C4-2B (cell line): ENCODE results near the gene SERTAD3.
"Not testable (repeated sequence)": the region's sequence is repeated elsewhere in the genome, so short reads cannot be mapped to it uniquely, and the experiment has no call there.

Source experiments
- H3K27ac ChIP-seq: fragments of 450-650 bp; 2 replicates; pipeline ENCODE4 v1.5.1; 2017
- ZFX ChIP-seq: fragments of 450-650 bp; IDR thresholded peaks from 2 replicates; pipeline ENCODE4 v1.6.1; 2017
- TF ChIP-seq, protein P1 (sequence below): fragments of 450-650 bp; conservative IDR thresholded peaks from 2 replicates; pipeline ENCODE4 v1.5.1; 2017; ENCODE audit warnings: mild to moderate bottlenecking

SERTAD3 gene, protein sequence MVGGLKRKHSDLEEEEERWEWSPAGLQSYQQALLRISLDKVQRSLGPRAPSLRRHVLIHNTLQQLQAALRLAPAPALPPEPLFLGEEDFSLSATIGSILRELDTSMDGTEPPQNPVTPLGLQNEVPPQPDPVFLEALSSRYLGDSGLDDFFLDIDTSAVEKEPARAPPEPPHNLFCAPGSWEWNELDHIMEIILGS

DNA sequence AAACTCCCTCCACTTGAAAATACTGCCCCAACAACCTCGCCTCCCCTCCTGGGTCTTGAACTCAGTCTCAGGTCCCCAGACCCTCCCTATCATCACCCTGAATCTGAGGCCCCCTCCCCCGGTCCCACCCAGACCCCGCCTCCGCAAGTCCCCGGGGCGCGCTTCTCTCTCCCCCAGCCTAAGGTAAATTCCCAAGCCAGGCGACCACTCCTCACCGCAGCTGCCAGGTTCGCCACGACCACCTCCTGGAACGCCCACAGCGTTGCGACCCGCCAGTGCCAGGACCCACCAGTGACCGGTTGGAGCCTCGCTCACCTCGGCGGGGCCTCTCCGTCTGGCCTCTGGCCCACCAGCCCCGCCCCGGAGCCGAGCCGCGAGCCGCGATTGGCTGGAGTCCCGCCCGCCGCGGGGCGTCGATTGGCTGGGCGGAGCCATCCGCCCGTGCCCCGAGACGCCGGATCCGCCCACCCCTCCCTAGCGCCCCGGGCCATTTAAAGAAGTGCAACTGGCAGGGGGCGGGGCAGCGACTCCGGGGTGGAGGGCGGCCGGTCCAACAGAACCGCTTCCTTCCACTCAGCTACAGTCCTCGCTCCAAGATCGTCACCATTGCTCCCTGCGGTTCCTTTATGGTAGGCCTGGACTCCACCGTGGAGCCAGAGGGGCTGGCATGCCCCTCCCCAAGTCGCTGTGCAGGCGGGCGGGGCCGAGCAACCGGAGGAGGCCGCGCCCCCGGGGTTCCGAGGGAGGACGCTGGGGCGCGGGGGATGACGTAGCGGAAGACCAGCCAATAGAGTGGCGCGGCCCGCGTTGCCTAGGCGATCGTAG is at the start of gene SERTAD3:
Gene SERTAD3 (minus strand): TSS at position 336 of the 825 bp plus-strand sequence. CDS start 2,255 bp downstream, outside the sequence.
- no peak for TF ChIP-seq ZFX
- TF ChIP-seq, protein P1, sequence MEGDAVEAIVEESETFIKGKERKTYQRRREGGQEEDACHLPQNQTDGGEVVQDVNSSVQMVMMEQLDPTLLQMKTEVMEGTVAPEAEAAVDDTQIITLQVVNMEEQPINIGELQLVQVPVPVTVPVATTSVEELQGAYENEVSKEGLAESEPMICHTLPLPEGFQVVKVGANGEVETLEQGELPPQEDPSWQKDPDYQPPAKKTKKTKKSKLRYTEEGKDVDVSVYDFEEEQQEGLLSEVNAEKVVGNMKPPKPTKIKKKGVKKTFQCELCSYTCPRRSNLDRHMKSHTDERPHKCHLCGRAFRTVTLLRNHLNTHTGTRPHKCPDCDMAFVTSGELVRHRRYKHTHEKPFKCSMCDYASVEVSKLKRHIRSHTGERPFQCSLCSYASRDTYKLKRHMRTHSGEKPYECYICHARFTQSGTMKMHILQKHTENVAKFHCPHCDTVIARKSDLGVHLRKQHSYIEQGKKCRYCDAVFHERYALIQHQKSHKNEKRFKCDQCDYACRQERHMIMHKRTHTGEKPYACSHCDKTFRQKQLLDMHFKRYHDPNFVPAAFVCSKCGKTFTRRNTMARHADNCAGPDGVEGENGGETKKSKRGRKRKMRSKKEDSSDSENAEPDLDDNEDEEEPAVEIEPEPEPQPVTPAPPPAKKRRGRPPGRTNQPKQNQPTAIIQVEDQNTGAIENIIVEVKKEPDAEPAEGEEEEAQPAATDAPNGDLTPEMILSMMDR: no peak
- H3K27ac ChIP-seq: peak within 1 kb of the TSS; percentile 98

DNA sequence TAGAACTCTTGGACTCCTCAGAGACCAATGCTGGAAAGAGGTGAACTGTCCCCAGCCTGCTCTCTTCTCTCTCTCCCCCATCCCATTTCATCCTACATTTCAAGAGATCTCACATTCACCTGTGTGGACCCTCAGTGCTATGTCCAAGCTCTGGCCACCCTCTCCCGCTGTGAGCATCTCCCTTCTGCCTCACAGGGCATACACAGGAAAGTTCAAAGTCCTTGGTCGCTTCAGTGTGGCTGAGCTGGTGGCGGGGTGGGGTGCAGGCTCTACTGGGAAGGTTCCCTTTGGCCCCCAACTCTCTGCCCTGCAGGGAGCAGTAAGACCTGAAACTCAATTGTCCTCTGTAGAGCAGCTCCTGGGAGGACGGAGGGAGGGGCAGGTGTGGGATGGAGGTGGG is 49.6 kb upstream of the SERTAD3 start:
- TF ChIP-seq, protein P1: no peak
- no peak for TF ChIP-seq ZFX

DNA sequence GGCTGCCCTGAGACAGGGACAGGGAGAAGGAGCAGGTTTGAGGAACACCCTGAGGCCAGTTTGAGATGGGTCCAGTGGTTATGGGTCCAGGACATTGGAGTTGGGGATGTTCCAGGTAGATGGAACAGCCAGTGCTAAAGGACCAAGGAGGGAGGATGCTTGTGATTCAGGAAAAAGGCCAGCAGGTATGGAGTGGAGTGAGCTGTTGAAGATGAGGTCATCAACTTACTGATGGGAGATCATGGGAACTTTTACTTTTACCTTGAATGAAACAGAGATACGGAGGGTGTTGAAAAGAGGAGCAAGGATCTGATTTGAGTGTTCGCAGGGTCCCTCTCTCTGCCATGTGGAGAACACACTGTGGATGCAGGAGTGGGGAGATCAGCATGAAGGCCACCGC is 48.1 kb upstream of the SERTAD3 start:
- no peak overlapping the region for H3K27ac ChIP-seq
- no peak for TF ChIP-seq ZFX
- TF ChIP-seq, protein P1: no peak

More for the DNA sequence above, 49.6 kb upstream of the SERTAD3 start:
- no peak overlapping the region for H3K27ac ChIP-seq

DNA sequence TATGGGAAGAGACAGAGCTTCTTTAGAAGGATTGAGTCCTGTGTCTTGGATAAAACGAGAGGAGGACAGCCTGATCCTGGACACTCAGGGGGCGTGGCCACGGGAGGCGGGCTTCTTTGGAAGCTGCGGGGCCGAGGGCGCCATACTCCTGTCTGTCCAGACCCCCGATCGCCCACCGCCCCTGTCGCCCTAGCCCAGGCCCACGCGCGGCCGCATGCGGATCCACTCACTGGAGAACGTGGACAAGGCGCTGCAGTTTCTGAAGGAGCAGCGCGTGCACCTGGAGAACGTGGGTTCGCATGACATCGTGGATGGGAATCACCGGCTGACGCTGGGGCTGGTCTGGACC is 45.7 kb upstream of the SERTAD3 start:
- no peak overlapping the region for H3K27ac ChIP-seq
- TF ChIP-seq, protein P1: no peak
- no peak for TF ChIP-seq ZFX

DNA sequence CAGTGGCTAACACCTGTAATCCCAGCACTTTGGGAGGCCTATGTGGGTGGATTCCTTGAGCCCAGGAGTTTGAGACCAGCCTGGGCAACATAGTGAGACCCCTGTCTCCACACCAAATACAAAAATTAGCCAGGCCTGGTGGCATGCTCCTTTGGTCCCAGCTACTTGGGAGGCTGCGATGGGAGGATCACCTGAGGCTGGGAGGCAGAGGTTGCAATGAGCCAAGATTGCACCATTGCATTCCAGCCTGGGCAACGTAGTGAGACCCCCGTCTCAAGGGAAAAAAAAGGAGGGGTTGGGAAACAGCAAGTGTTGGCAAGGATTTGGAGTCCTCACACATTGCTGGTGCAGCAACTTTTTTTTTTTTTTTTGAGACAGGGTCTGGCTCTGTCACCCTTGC is 41.9 kb upstream of the SERTAD3 start:
- TF ChIP-seq ZFX: no peak
- TF ChIP-seq, protein P1: no peak
- no peak overlapping the region for H3K27ac ChIP-seq

DNA sequence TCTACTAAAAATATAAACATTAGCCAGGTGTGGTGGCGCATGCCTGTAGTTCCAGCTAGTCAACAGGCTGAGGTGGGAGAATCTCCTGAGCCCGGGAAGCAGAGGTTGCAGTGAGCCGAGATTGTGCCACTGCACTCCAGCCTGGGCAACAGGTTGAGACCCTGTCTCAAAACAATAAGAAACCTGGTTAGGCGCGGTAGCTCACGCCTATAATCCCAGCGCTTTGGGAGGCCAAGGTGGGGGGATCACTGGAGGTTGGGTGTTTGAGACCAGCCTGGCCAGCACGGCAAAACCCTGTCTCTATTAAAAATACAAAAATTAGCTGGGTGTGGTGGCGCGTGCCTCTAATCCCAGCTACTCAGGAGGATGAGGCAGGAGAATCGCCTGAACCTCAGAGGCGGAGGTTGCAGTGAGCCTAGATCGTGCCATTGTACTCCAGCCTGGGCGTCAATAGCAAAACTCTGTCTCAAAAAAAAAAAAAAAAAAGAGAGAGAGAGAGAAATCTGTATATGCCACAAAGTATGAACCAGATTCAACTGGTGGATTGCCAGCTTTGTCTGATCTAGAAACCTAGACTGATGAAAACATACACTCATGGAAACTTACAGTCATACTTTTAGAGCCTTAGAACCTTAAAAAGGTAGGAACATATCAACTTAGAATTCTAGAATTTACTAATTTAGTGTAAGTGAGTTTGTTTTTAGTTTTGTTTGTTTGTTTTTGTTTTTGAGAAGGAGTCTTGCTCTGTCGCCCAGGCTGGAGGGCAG is 31.9 kb upstream of the SERTAD3 start:
- not testable (repeated sequence) for H3K27ac ChIP-seq

DNA sequence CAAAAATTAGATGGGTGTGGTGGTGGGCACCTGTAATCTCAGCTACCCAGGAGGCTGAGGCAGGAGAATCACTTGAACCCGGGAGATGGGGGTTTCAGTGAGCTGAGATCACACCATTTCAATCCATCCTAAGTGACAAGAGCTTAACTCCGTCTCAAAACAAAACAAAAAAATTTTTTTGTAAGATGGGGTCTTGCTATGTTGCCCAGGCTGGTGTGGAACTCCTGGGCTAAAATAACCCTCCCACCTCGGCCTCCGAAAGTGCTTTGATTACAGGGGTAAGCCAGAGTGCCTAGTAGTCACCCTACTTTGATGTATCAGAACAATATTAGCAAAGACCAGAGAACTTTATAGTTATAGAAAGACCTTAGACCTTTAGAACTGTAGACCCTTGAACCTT is 30.6 kb upstream of the SERTAD3 start:
- TF ChIP-seq, protein P1: no peak
- no peak for TF ChIP-seq ZFX
- H3K27ac ChIP-seq: no peak overlapping the region
